Activated T-cell treated with anti-CD3 and anti-CD28 coated beads, Interleukin-2, amount 50 U/mL, for 4 hours (primary cell): Measurements from ENCODE around the gene DHRS12. TPM values are rescaled to one million over a fixed set of nuclear protein-coding genes. Genes with fewer than 3 reads are reported as not detected.

Experiments used
- ATAC-seq, 2 donors: fragments of 200-7000 bp; cut with Tn5 transposase; one replicate each; pipeline ENCODE4 v1.10.0; 2021
- DNase-seq: peaks from one replicate; pipeline ENCODE4 v3.0.0-alpha.2; 2020
- H3K27me3 Mint-ChIP-seq: one replicate; pipeline ENCODE4 v1.8.0; 2021; ENCODE audit warnings: low read depth, mixed read lengths
- H3K36me3 Mint-ChIP-seq: one replicate; pipeline ENCODE4 v1.8.0; 2022; ENCODE audit warnings: mixed read lengths; ENCODE audit not compliant: insufficient read depth
- H3K4me1 Mint-ChIP-seq: one replicate; pipeline ENCODE4 v1.8.0; 2021; ENCODE audit warnings: low read depth, mixed read lengths
- H3K4me3 Mint-ChIP-seq: one replicate; pipeline ENCODE4 v1.8.0; 2021; ENCODE audit warnings: mild to moderate bottlenecking, moderate library complexity, mixed read lengths
- H3K9me3 Mint-ChIP-seq: one replicate; pipeline ENCODE4 v1.8.0; 2021; ENCODE audit warnings: mixed read lengths
- total RNA-seq, 3 donors: library from RNA; stranded (reverse); gene quantifications; one replicate each; pipeline ENCODE4 v1.2.1, GENCODE V29; 2021

DHRS12 gene
- total RNA-seq, 3 donors from 2014 or later, result 3.5 to 4.1 (median 3.6) TPM

DNA sequence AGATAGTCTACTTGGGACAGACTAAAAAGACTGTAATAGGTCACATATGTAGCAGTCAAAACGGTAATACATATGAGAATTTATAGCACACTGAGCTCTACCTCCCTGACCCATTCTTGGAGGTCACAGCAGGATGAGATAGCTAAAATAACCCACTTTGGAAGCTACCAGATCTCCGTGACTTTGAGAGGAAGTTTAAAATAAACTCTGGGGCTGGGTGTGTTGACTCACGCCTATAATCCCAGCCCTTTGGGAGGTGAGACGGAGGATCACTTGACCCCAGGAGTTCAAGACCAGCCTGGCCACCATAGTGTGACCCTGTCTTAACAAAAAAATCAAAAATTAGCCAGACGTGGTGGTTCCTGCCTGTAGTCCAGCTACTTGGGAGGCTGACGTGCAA is 45.3 kb downstream of the DHRS12 start:
- H3K4me1 Mint-ChIP-seq, result peaks cover 16% of the 10 kb centered on the region
- H3K27me3 Mint-ChIP-seq, result no peaks in the 10 kb centered on the region
- H3K9me3 Mint-ChIP-seq, result no peaks in the 10 kb centered on the region
- H3K4me3 Mint-ChIP-seq, result no peak overlapping the region
- peaks cover 42% of the 10 kb centered on the region for H3K36me3 Mint-ChIP-seq
- ATAC-seq (no peak), DNase-seq (no peak)

DNA sequence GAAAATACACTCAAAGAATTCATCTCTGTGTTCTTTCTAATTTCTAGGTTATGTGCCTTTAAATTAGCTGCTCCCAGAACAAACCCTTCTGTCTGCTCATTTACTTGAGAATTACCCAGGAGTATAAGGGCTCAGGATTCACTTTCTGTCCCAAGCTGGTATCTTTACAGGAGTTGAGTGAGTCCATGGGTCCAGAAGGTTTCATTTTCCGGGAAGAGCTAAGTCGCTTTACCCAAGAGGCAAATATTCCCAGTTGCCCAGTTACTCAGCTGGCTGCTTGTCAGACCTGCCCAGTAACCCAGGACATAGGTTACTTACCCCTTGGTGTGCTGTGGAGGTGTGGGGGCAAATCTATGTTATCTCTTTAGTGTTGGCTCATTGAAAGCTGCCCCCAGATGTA is 47.3 kb downstream of the DHRS12 start:
- no peak overlapping the region for H3K4me3 Mint-ChIP-seq
- H3K4me1 Mint-ChIP-seq, result no peaks in the 10 kb centered on the region
- H3K36me3 Mint-ChIP-seq, result peaks cover 43% of the 10 kb centered on the region
- ATAC-seq (no peak), DNase-seq (no peak)
- H3K27me3 Mint-ChIP-seq, result no peaks in the 10 kb centered on the region
- H3K9me3 Mint-ChIP-seq, result no peaks in the 10 kb centered on the region

DNA sequence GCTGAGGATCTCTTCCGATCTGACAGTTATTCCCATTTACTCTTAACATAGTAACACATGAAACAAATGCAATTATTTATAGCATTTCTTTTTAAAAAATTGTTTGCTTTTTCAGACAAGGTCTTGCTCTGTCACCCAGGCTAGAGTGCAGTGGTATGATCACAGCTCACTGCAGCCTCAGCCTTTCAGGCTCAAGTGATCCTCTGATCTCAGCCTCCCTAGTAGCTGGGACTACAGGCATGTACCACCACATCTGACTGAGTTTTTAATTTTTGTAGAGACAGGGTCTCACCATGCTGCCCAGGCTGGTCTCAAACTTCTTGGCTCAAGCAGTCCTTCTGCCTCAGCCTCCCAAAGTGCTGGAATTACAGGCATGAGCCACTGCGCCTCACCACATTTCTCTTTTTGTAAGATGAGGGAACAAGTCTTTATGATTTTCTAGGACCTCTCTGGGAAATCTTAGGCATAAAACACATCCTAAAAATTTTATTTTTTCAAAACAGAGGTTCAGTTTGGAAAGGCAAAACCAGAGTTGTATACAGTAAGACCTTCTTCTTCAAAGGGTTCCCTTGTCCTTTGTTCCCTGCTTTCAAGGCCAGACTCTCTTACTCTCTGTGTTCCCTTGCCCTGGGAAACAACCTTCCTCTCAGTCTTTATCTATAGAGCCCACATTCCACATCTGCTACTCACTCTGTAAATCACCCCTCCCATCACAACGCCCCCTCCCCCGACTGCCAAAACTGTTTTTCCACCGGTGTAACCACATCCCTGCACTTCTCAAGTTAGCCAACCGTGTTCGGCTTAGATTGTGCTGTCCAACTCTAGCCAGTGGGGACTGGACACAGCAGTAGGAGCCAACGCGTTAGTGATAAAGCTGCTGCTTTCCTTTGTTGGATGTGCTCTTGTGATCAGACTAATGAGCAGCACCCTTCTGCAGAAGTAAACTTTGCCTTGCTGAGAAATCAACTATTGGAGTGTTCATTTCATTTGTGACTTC is 56.2 kb downstream of the DHRS12 start:
- no peak overlapping the region for H3K4me3 Mint-ChIP-seq
- H3K4me1 Mint-ChIP-seq, result no peaks in the 10 kb centered on the region
- H3K27me3 Mint-ChIP-seq, result no peaks in the 10 kb centered on the region
- ATAC-seq, result no peak
- peaks cover 39% of the 10 kb centered on the region for H3K36me3 Mint-ChIP-seq
- H3K9me3 Mint-ChIP-seq, result peaks cover 16% of the 10 kb centered on the region
- DNase-seq, result no peak

DNA sequence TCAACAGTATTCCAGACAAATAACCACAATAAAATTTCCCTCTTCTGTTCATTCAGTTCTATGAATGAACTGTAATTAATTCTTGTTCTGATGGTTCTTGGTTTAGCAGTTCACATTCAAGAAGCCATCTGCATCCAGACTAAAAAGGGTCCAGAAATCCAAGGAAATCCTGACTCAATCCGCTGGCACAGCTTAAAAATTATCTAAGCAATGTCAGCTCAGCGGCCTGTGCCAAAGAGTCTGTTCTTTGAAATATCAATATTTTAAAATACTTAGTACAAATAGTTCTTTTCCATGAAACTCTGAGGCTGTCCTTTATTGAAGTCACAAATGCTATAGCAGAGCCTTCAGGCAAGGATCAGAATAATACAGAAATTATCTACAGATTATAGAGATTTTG is 57.2 kb downstream of the DHRS12 start:
- Mint-ChIP-seq H3K9me3 (peaks cover 16% of the 10 kb centered on the region), H3K36me3 (peaks cover 37% of the 10 kb centered on the region), H3K27me3 (no peaks in the 10 kb centered on the region)

DNA sequence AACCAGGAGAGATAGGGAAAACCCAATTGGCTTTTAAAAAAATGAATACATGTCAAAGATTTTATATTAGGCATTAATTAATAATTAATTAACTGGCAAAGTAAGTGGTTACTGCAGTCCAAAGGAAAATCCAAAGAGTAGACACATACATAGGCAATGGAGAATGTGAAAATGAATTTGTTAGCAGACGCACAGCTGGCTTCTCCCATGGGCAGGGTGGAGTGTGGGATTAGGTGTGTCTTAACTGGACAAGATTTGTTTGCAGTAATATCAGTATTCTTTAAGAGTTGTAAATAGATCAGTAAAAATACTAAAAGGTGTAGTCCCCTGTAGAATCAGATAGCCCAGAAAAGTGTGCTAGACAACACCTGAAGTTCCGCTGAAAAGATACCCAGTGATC is 58.7 kb downstream of the DHRS12 start:
- DNase-seq (no peak), ATAC-seq (no peak)
- Mint-ChIP-seq H3K4me1 (no peaks in the 10 kb centered on the region), H3K27me3 (no peaks in the 10 kb centered on the region), H3K4me3 (no peak overlapping the region), H3K9me3 (peaks cover 16% of the 10 kb centered on the region), H3K36me3 (peaks cover 41% of the 10 kb centered on the region)

More for the DNA sequence above, 57.2 kb downstream of the DHRS12 start:
- no peak for DNase-seq
- no peak overlapping the region for H3K4me3 Mint-ChIP-seq
- no peaks in the 10 kb centered on the region for H3K4me1 Mint-ChIP-seq
- ATAC-seq, result no peak

DNA sequence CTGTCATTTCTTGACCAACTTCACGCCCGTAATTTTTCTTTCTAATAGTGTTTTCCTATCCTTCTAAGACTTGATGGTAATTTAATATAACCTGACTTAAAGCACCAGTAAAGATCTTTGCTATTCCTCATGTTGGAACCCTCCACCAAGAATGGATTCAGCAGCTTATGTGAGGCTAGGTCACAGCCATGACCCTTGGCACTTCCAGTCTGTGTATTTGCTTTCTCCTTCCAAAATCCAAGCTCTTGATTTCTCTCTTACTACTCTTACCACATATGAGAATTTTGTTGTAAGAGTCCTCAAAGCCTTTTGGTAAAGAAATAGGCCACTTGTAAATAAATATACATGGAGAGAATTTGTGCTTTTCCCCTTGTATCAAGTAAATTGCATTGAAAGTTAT is 61.4 kb downstream of the DHRS12 start:
- peaks cover 7% of the 10 kb centered on the region for H3K9me3 Mint-ChIP-seq
- no peak overlapping the region for H3K4me3 Mint-ChIP-seq
- ATAC-seq, result no peak
- H3K36me3 Mint-ChIP-seq, result peaks cover 43% of the 10 kb centered on the region
- no peak for DNase-seq
- peaks cover 5% of the 10 kb centered on the region for H3K4me1 Mint-ChIP-seq
- no peaks in the 10 kb centered on the region for H3K27me3 Mint-ChIP-seq

DNA sequence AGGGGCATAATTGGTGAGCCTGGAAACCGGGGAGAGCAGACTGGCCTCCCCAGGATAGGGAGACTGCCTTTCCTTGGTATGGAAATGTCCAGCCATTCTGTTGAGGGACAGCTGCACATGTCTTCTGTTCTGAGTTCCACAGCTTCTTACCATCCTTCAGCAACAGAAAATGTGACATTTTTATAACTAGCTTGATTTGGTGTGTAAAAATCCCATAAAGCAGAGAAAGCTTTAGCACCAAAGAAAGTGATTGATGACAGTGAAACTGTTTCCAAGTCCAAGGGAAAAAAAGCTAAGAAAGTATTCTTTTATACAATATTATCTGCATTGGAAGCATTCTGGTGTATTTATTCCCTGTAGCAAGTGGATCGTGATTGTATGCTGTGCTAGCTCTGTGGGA is 61.9 kb downstream of the DHRS12 start:
- no peak for DNase-seq
- H3K36me3 Mint-ChIP-seq, result peaks cover 40% of the 10 kb centered on the region
- H3K4me3 Mint-ChIP-seq, result no peak overlapping the region
- H3K4me1 Mint-ChIP-seq, result peaks cover 6% of the 10 kb centered on the region
- peaks cover 4% of the 10 kb centered on the region for H3K9me3 Mint-ChIP-seq
- ATAC-seq, result no peak
- H3K27me3 Mint-ChIP-seq, result no peaks in the 10 kb centered on the region

DNA sequence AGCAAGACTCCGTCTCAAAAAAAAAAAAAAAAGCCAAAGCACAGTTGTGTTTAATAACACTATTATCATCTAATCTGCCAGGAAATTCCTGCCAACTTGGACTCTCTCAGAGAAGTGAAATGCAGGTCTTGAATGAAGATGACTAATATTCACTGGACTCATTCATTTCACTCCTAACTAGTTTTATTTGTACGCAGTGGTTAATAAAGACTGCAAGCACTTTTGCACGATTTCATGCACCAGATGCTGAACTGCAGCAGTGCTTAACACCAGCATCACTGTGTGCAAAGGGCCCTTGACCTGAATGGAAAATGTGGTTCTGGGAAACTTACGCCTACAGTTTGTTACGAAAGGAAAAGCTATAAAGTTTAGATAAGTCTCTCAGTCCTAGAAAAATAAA is 63.3 kb downstream of the DHRS12 start:
- DNase-seq (no peak), ATAC-seq (no peak)
- H3K4me1 Mint-ChIP-seq, result peaks cover 6% of the 10 kb centered on the region
- peaks cover 42% of the 10 kb centered on the region for H3K36me3 Mint-ChIP-seq
- H3K9me3 Mint-ChIP-seq, result peaks cover 4% of the 10 kb centered on the region
- no peak overlapping the region for H3K4me3 Mint-ChIP-seq
- H3K27me3 Mint-ChIP-seq, result no peaks in the 10 kb centered on the region

DNA sequence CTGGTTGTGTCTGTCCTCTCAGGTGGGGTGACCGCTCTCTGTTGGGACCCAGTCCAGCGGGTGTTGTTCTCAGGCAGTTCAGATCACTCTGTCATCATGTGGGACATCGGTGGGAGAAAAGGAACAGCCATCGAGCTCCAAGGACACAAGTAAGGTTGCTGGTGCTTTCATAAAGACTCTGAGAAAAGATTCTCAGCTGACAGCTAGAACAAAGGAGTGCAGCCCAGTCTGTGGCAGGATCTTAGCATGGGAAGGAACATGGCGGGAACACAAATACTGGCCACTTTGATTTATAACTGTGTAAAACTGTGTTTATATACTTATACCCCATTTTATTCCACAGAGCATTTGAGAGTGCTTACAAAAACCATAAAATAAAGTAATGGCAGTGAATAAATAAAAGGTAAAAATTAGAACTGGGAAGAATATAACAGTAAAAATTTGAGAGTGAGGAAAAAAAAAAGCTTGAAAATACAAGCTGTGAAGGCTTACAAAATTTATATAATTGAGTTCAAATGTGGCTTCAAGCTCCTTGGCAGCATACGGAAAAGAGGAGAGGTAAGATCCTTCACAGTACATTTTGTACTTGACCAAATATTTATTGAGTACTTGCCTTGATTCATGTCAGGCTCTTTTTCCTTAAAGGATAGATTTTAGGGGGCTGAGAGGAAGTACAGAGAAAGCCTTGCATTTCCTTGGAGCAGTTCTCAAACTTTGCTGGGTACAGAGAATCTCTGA is 64.8 kb downstream of the DHRS12 start:
- H3K4me3 Mint-ChIP-seq, result no peak overlapping the region
- peaks cover 6% of the 10 kb centered on the region for H3K4me1 Mint-ChIP-seq
- no peak for ATAC-seq
- peaks cover 31% of the 10 kb centered on the region for H3K36me3 Mint-ChIP-seq
- DNase-seq, result no peak
- no peaks in the 10 kb centered on the region for H3K27me3 Mint-ChIP-seq
- H3K9me3 Mint-ChIP-seq, result no peaks in the 10 kb centered on the region

DNA sequence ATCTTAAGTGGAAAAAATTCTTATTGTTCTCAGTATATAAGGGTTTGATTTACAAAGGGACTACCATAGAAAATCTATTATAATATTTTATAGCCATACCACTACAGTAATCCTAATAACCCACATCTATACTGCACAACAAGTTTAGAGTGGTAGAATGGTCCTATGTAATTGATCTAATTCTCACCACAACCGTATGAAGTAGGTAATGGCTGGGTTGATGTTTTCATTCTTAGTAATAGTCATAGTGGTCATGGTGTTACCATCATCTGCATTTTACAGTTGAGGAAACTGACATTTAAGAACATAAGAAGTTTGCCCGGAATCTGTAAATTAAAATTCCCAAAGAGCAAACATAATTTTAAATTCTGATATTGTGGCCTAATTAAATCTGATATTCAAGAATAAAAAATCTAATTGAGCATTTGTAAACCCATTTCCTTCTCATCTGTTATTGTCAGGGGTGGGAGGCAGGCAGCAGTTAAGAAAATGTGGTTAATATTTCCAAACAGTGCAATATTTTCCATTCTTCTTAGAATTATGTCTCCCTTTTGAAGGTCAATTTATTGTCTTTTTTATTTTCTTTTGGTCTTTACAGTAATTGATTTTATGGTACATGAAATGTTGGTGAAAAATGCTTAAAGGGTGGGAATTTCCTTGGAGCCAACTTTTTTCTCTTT is 65.6 kb downstream of the DHRS12 start:
- no peak overlapping the region for H3K4me3 Mint-ChIP-seq
- H3K4me1 Mint-ChIP-seq, result peaks cover 6% of the 10 kb centered on the region
- no peaks in the 10 kb centered on the region for H3K9me3 Mint-ChIP-seq
- no peak for DNase-seq
- peaks cover 29% of the 10 kb centered on the region for H3K36me3 Mint-ChIP-seq
- no peak for ATAC-seq
- no peaks in the 10 kb centered on the region for H3K27me3 Mint-ChIP-seq

DNA sequence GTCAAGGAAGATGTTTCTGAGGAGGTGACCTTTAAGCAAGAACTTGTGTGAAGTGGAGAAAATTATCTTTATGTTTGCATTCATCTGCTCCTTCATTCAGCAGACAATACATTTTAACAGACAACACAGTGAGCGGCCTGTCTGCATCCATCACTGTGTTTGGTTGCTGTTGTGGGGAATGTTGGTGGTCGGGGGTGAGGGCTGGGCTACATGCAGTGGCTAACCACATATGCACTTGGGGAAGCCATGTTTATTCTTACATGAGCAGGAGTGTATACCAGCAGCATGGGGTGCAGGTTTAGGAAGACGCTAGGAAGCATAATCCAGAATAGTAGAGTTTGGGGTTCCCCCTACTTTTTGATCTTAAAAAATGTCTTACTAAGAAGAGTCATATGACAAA is 66.4 kb downstream of the DHRS12 start:
- no peaks in the 10 kb centered on the region for H3K9me3 Mint-ChIP-seq
- DNase-seq (no peak), ATAC-seq (no peak)
- H3K4me1 Mint-ChIP-seq, result peaks cover 6% of the 10 kb centered on the region
- H3K27me3 Mint-ChIP-seq, result no peaks in the 10 kb centered on the region
- H3K4me3 Mint-ChIP-seq, result no peak overlapping the region
- peaks cover 27% of the 10 kb centered on the region for H3K36me3 Mint-ChIP-seq

DNA sequence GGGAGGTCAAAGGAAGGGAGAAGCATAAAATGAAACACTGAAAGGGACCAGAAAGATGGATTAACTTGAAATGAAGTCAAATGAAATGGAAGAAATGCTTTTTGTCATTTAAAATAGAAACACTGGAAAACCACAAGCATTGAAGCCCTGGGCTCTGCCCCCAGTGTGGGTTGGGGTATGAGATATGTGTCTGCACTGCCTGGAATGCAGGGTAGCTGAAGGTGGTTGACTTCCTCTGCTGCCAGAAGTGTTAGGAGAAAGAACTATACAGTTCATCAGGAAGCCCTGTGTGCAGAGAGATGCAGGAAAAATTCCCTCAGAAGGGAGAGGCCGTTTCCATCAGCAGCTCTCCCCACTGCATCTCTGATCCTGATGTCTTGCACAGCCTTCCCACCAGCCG is 69.2 kb downstream of the DHRS12 start:
- Mint-ChIP-seq H3K9me3 (no peaks in the 10 kb centered on the region), H3K4me3 (no peak overlapping the region), H3K27me3 (no peaks in the 10 kb centered on the region), H3K36me3 (peaks cover 16% of the 10 kb centered on the region), H3K4me1 (peaks cover 11% of the 10 kb centered on the region)
- ATAC-seq, result no peak
- no peak for DNase-seq

DNA sequence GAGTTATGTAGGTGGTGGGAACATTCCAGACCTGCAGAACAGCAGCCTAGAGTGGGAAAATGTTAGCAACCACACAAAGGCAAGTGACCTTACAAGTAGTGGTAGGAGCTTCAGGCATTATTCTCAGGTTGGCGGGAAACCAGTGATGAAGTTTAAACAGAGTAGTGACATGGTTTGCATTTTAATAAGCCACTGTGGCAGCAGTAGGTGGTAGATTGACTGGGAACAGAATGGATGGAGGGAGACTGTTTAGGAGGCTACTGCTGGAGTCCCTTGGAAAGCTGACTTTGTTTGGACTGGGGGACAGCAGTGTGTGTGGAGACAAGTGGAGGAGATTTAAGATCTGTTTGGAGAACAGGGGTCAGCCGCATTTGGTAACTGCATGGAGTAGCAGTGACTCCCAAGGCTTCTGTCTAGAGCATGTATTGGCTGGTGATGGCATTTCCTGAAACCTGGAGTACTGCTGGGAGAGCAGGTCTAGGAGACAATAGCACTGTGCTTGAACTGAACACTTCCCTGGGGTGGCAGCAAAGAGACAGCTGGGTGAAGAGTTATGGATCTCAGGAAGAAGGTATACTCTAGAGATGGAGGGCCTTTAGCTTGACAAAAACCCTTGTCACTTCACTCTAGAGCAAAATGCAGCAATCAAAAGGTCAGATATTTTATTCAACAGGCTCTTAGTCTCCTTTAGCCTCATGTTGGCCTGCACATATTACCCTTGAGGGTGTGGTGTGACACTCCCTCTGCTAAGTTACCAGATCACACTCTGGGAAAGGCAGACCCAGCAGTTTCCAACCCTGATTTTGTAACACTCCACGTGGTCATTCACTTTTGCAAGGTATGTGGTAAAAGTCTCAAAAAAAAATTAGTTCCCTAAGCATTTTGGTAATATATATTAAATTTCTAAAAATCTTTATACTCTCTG is 70.3 kb downstream of the DHRS12 start:
- peaks cover 10% of the 10 kb centered on the region for H3K4me1 Mint-ChIP-seq
- no peak for ATAC-seq
- H3K4me3 Mint-ChIP-seq, result no peak overlapping the region
- H3K9me3 Mint-ChIP-seq, result no peaks in the 10 kb centered on the region
- H3K36me3 Mint-ChIP-seq, result peaks cover 7% of the 10 kb centered on the region
- DNase-seq, result no peak
- no peaks in the 10 kb centered on the region for H3K27me3 Mint-ChIP-seq
